AG04449 (cell line): ENCODE measurements around the gene ARFGAP1.

Source experiments
- CTCF ChIA-PET: fragments of 350-600 bp; formaldehyde crosslinking; extraction: SDS; loops from one replicate; lab custom pipeline; 2021; ENCODE audit warnings: antibody characterized with exemption; lab: Yijun Ruan, JAX
- POLR2A ChIA-PET: fragments of 400-600, 350-600 bp; formaldehyde crosslinking; extraction: SDS; loops from one replicate; lab custom pipeline; 2020; ENCODE audit warnings: antibody characterized with exemption, inconsistent platforms; lab: Yijun Ruan, JAX
- DNase-seq: peaks from one replicate; pipeline ENCODE4 v3.0.0-alpha.2; 2010; ENCODE audit warnings: low read depth, low spot score
- H3K4me3 ChIP-seq: 2 replicates; pipeline ENCODE4 v1.5.1; 2011; ENCODE audit warnings: low read depth, mild to moderate bottlenecking, control low read depth, low read length
- TF ChIP-seq, protein P1 (sequence below): IDR thresholded peaks from one replicate; pipeline ENCODE4 v1.5.1; 2011; ENCODE audit warnings: mild to moderate bottlenecking, moderate library complexity, low read length, control low read depth, inconsistent platforms; ENCODE audit not compliant: insufficient read depth; ENCODE audit errors: missing control alignments

The ARFGAP1 gene

DNA sequence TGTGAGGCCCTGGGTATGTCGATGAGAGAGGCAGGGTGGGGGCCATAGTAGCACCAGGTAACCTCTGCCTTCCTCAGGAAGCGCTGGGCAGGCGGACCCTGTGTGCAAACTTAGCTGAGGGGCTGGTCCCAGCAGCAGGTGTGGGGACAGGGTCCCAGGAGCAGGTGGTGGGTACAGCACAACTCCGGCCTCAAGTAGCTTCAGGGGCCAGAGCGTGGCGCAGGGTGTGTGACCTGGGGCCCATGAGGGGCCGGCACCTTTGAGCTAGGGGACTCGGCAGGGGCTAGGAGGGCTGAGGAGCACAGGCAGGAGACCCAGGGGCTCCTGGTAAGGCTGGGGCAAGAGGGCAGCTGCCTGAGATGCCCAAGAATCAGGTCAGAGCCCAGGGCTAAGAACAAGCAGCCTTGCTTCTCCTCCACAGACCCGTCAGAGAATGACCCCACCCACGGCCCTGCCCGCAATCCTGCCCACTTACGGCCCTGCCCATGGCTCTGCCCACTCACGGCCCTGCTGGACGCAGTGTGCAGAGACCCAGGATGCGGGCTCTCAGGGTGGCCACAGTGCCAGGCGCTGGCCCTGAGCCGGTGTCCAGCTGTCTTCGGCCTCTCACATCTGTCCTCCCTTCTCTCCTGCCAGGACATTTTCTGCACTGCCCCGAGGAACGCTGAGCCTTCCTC lies 57.6 kb downstream of the ARFGAP1 start:
- CTCF ChIA-PET, result interaction anchor here (2.5 kb wide), 1 partner anchor 21 kb away, joined by 8 read pairs; no protein-coding TSS in a partner anchor
- H3K4me3 ChIP-seq, result no peak overlapping the region
- DNase-seq, result no peak
- TF ChIP-seq, protein P1, sequence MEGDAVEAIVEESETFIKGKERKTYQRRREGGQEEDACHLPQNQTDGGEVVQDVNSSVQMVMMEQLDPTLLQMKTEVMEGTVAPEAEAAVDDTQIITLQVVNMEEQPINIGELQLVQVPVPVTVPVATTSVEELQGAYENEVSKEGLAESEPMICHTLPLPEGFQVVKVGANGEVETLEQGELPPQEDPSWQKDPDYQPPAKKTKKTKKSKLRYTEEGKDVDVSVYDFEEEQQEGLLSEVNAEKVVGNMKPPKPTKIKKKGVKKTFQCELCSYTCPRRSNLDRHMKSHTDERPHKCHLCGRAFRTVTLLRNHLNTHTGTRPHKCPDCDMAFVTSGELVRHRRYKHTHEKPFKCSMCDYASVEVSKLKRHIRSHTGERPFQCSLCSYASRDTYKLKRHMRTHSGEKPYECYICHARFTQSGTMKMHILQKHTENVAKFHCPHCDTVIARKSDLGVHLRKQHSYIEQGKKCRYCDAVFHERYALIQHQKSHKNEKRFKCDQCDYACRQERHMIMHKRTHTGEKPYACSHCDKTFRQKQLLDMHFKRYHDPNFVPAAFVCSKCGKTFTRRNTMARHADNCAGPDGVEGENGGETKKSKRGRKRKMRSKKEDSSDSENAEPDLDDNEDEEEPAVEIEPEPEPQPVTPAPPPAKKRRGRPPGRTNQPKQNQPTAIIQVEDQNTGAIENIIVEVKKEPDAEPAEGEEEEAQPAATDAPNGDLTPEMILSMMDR, result no peak
- POLR2A ChIA-PET, result no interaction called here

- no peak for DNase-seq
- CTCF ChIA-PET, result interaction anchor here (2.2 kb wide), 1 partner anchor 21 kb away, joined by 11 read pairs; no protein-coding TSS in a partner anchor
Observed at GRCh38 chr20:63330940-63331339, 58.3 kb downstream of the ARFGAP1 start.

GRCh38 chr20:63331741-63332400 lies 59.3 kb downstream of the ARFGAP1 start:
- TF ChIP-seq, protein P1, result no peak
- CTCF ChIA-PET, result interaction anchor here (2.2 kb wide), 1 partner anchor 22 kb away, joined by 11 read pairs; no protein-coding TSS in a partner anchor
- DNase-seq, result no peak
- H3K4me3 ChIP-seq, result no peak overlapping the region
- POLR2A ChIA-PET, result no interaction called here

More at GRCh38 chr20:63330940-63331339, 58.3 kb downstream of the ARFGAP1 start:
- TF ChIP-seq, protein P1, result no peak
- H3K4me3 ChIP-seq, result no peak overlapping the region
- POLR2A ChIA-PET, result no interaction called here

DNA sequence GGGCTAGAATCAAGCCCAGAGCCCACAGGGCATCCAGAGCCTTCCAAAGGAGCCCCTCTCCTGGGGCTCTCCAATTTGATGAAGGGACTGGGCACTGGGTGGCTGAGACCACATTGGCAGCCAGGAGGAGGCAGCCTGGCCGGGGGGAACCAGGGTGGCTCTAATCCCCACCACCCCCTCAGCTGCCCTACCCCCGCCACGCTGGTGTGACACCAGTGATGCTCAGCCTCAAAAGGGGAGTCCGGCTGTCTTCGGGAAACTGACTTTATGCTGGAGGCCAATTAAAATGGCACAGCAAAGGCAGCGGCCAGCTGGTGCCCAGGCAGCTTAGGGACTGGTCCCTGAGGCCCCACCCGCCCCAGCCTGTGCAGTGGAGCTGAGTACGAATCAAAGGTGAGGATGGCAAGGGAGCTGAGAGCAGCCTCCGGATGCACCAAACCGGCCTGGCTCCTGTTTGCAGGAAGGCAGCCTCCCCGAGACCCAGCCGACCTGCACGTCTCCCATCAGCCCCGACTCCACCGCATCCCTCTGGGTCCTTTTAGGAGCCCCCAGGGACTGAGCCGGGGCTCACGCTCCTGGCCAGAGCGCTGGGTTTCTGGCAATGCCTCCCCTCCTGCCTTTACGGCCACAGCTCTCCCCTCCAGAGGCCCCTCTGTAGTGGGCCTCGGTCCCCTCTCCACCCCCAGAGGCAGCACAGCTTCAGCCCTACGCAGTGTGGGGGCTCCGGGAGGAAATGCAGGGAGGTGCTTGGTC lies 60.1 kb downstream of the ARFGAP1 start:
- no peak for DNase-seq
- TF ChIP-seq, protein P1, result no peak
- POLR2A ChIA-PET, result no interaction called here
- CTCF ChIA-PET, result interaction anchor here (2.2 kb wide), 1 partner anchor 23 kb away, joined by 11 read pairs; no protein-coding TSS in a partner anchor
- no peak overlapping the region for H3K4me3 ChIP-seq

- CTCF ChIA-PET, result interaction anchor here (1.5 to 2.2 kb wide), 2 partner anchors 23 to 49 kb away, joined by 3 to 11 read pairs; no protein-coding TSS in a partner anchor
- POLR2A ChIA-PET, result no interaction called here
- TF ChIP-seq, protein P1, result no peak
Observed at GRCh38 chr20:63333241-63333836, 60.7 kb downstream of the ARFGAP1 start.

More at GRCh38 chr20:63333241-63333836, 60.7 kb downstream of the ARFGAP1 start:
- no peak overlapping the region for H3K4me3 ChIP-seq
- no peak for DNase-seq
